Measurements from ENCODE around the gene ISX.

ISX gene

GRCh38 chr22:35071784-35072183, 5.8 kb downstream of the ISX start:
- TF ChIP-seq CTCF (IDR thresholded peaks at IDR 0.05; ENCODE audit: control insufficient read depth, insufficient read depth, low read depth, low read length, missing control alignments) = no peak
- no peak for DNase-seq (ENCODE audit: low read depth)

GRCh38 chr22:35072925-35073324, 7.0 kb downstream of the ISX start:
- no peak for TF ChIP-seq CTCF (IDR thresholded peaks at IDR 0.05; ENCODE audit: control insufficient read depth, insufficient read depth, low read depth, low read length, missing control alignments)
- H3K4me3 ChIP-seq (ENCODE audit: control insufficient read depth, low read depth, low read length) = no peak overlapping the region
- no peak for DNase-seq (ENCODE audit: low read depth)

More at GRCh38 chr22:35071784-35072183, 5.8 kb downstream of the ISX start:
- no peak overlapping the region for H3K4me3 ChIP-seq (ENCODE audit: control insufficient read depth, low read depth, low read length)

- no peak for DNase-seq (ENCODE audit: low read depth)
Observed at GRCh38 chr22:35074583-35074982, 8.6 kb downstream of the ISX start.

GRCh38 chr22:35076630-35077029, 10.7 kb downstream of the ISX start:
- H3K4me3 ChIP-seq (ENCODE audit: control insufficient read depth, low read depth, low read length) = no peak overlapping the region
- no peak for TF ChIP-seq CTCF (IDR thresholded peaks at IDR 0.05; ENCODE audit: control insufficient read depth, insufficient read depth, low read depth, low read length, missing control alignments)
- no peak for DNase-seq (ENCODE audit: low read depth)

More at GRCh38 chr22:35074583-35074982, 8.6 kb downstream of the ISX start:
- H3K4me3 ChIP-seq (ENCODE audit: control insufficient read depth, low read depth, low read length) = no peak overlapping the region
- TF ChIP-seq CTCF (IDR thresholded peaks at IDR 0.05; ENCODE audit: control insufficient read depth, insufficient read depth, low read depth, low read length, missing control alignments) = no peak

- no peak for TF ChIP-seq CTCF (IDR thresholded peaks at IDR 0.05; ENCODE audit: control insufficient read depth, insufficient read depth, low read depth, low read length, missing control alignments)
- no peak for DNase-seq (ENCODE audit: low read depth)
- no peak overlapping the region for H3K4me3 ChIP-seq (ENCODE audit: control insufficient read depth, low read depth, low read length)
Observed at GRCh38 chr22:35085621-35086020, 19.7 kb downstream of the ISX start.

GRCh38 chr22:35089139-35089538, 23.2 kb downstream of the ISX start:
- H3K4me3 ChIP-seq (ENCODE audit: control insufficient read depth, low read depth, low read length) = no peak overlapping the region
- no peak for TF ChIP-seq CTCF (IDR thresholded peaks at IDR 0.05; ENCODE audit: control insufficient read depth, insufficient read depth, low read depth, low read length, missing control alignments)
- no peak for DNase-seq (ENCODE audit: low read depth)

GRCh38 chr22:35092406-35092805, 26.4 kb downstream of the ISX start:
- DNase-seq (ENCODE audit: low read depth) = no peak
- no peak overlapping the region for H3K4me3 ChIP-seq (ENCODE audit: control insufficient read depth, low read depth, low read length)
- no peak for TF ChIP-seq CTCF (IDR thresholded peaks at IDR 0.05; ENCODE audit: control insufficient read depth, insufficient read depth, low read depth, low read length, missing control alignments)

Data from AG09309 (cell line).